ENCODE measurements around the gene FPR1.

Gene FPR1

GRCh38 chr19:51737389-51737788 lies 14.3 kb downstream of the FPR1 start:
- no peak for DNase-seq (ENCODE audit: low read depth)

GRCh38 chr19:51735759-51736449 lies 15.8 kb downstream of the FPR1 start:
- no peak for DNase-seq (ENCODE audit: low read depth)

GRCh38 chr19:51733742-51734522 lies 17.7 kb downstream of the FPR1 start:
- no peak for DNase-seq (ENCODE audit: low read depth)

DNA sequence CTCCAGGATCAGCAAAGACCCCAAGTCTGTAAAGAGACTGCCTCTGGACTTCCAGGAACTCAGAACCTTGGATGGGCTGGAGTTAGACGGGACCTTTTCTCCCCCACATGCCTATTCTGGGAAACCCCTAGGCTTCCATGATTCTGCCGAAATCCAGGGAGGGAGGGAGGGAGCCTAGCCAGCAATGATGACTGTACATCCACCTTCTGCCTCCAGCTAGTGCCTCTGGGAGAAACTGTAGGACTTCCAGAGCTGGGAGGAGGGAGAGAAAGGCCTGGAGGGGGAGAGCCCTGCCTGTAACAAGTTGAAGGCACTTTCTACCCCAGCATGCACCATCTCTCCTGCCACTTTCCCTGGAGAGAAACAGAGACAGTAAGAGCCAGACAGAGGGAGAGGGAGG lies 21.9 kb downstream of the FPR1 start:
- no peak for DNase-seq (ENCODE audit: low read depth)

GRCh38 chr19:51727349-51727880 lies 24.3 kb downstream of the FPR1 start:
- DNase-seq (ENCODE audit: low read depth): no peak

DNA sequence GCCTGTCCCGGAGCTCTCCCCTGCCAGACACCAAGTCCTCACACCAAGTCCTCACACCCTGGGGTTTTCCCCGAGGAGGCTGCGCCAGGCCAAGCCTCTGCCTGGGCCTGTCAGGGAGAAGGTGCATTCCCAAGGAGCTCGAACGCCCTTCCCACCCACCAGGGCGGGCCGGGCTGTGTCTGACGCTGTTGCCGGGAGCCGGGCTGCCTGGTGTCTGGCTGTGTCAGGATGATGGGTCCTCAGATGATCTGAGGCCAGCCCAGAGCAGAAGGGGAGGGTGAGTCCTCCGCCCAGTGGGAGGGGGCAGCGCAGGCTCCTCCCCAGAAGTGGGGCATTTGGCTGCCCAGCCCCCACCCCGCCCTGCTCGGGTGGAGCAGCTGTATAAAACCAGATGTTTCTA lies 25.6 kb downstream of the FPR1 start:
- no peak for DNase-seq (ENCODE audit: low read depth)

- DNase-seq (ENCODE audit: low read depth): no peak
Measured at GRCh38 chr19:51724543-51724942, 27.1 kb downstream of the FPR1 start.

GRCh38 chr19:51722492-51722891 lies 29.2 kb downstream of the FPR1 start:
- no peak for DNase-seq (ENCODE audit: low read depth)

GRCh38 chr19:51721905-51722304 lies 29.8 kb downstream of the FPR1 start:
- no peak for DNase-seq (ENCODE audit: low read depth)

DNA sequence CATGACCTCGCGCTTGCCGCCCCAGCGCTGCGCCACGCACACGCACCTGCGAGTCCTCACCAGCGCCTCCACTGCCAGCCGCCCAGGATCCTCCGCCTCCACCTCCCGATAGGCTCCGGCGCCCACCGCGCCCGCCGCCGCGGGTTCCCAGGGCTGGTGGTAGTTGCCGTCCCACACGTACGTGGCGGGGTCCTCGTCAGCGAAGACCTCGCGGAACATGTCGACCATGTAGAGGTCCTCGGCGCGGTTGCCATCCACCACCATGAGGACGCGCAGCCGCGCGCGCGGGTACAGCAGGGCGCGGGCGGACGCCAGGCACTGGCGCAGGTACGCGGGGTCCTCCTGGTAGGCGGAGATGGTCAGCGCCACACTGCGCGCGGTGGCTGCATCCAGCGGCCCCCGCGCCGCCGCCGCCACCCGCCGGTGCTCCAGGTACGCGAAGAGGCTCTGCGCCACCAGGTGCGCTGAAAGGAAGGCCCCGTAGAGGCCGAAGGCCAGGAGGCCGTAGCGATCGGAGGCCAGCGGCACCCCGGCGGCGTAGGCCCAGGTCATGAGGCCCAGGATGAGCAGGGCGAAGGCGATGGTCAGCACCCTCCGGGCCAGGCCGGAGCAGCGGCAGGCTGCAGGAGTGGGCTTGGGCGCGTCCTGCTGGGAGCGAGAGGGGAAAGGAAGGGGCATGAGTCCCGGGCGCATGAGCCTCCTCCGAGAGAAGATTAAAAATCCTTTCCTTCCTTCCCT lies 32.3 kb downstream of the FPR1 start:
- no peak for DNase-seq (ENCODE audit: low read depth)

GRCh38 chr19:51716925-51717324 lies 34.8 kb downstream of the FPR1 start:
- DNase-seq (ENCODE audit: low read depth): no peak

DNA sequence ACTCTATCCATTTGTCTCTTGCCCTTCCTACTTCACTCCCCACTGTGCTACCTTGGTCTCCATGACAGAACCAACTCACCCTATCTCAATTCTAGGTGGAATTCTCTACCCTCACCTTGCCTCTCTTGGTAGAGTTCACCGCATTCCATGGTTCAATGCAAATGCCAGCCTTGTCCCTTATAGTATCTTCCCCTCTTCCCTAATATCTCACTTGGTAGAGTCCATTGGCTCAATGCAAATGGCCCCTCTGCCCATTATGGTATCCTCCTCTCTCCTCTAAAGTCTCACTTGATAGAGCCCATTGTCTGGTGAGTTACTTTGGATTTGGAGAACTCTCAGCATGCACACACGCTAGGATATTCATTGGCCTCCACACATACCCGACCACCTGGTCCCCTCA lies 35.8 kb downstream of the FPR1 start:
- DNase-seq (ENCODE audit: low read depth): no peak

DNA sequence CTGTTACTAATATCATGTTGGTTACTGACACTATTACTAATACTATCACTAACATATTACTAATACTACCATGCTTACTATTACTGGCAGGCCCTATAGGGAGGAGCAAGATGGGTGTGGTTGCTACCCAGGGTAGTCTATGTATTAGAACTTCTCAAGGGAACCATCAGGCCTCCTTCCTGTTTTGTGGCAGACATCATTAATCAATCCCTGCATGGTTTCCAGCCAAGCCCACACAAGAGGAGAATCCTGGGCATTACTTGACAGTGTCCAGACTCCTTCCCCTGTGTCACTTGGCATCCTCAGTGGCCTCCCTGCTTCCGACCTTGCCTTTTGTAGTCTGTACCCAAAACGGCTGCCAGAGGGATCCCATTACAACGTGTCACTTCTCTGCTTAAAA lies 36.8 kb downstream of the FPR1 start:
- no peak for DNase-seq (ENCODE audit: low read depth)

- no peak for DNase-seq (ENCODE audit: low read depth)
Measured at GRCh38 chr19:51713319-51714285, 38.1 kb downstream of the FPR1 start.

DNA sequence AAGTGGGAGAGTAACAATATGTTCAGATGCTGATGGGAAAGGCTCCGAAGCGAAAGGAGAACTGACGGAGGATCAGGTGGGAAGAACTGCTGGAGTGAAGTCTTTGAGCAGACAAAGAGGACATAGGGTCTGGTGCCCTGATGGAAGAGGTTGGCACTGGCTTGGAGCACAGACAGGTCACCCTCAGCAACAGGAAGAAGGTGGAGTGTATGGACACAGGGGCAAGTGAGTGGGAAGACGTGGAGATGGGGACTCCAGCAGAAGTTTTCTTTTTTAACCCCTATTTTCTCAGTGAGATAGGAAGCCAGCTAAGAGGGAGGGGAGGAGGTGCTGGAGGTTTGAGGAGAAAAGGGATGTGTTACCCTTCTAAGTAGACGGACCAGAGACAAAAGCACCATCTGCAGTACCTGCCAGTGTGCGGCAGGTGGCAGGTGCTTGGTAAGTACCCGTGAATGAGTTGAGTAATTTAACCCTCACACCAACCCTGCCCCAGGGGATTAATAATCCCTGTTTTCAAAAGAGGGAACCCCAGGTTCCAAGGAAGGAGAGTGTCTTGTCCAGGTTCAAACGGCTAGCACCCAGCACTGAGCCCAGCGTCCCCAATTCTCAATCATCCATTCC lies 39.1 kb downstream of the FPR1 start:
- no peak for DNase-seq (ENCODE audit: low read depth)

- no peak for DNase-seq (ENCODE audit: low read depth)
Measured at GRCh38 chr19:51711702-51712101, 40.0 kb downstream of the FPR1 start.

DNA sequence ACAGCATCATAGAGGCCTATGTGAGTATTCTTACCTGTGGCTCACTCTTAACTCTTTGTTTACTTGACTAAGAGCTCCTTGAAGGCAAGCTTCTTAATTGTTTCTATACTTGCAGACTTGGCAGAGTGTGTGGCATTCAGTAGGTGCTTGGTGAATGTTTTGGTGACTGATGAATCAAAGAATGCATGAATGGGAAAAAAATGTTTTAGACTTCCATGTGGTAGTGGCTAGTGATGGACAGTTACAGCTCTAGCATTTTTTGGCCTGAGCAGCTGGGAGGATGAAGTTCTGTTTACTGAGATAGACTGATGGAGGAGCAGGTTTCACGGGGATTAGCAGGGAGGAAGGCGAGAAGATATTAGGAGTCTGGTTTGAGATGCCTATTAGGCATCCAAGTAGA lies 41.5 kb downstream of the FPR1 start:
- no peak for DNase-seq (ENCODE audit: low read depth)

GRCh38 chr19:51709575-51709974 lies 42.1 kb downstream of the FPR1 start:
- no peak for DNase-seq (ENCODE audit: low read depth)

- no peak for DNase-seq (ENCODE audit: low read depth)
Measured at GRCh38 chr19:51708811-51709210, 42.9 kb downstream of the FPR1 start.

GRCh38 chr19:51706885-51707284 lies 44.8 kb downstream of the FPR1 start:
- DNase-seq (ENCODE audit: low read depth): no peak

GRCh38 chr19:51706296-51706695 lies 45.4 kb downstream of the FPR1 start:
- DNase-seq (ENCODE audit: low read depth): no peak

Measured in activated T-cell treated with anti-CD3 and anti-CD28 coated beads for 1 hour (primary cell).